A673 (cell line): ENCODE results near the gene SNX8.

Source experiments
- CTCF ChIP-seq: fragments of 300-800, 200-600 bp; sonication (generic); conservative IDR thresholded peaks from 2 replicates; pipeline ENCODE4 v1.5.1; 2017; ENCODE audit warnings: low read depth, mild to moderate bottlenecking, antibody characterized with exemption, low read length, moderate library complexity, mixed read lengths
- EZH2 ChIP-seq: fragments of 200-600 bp; sonication (generic); IDR thresholded peaks from 2 replicates; pipeline ENCODE4 v1.6.1; 2017; ENCODE audit warnings: borderline replicate concordance, low read depth, mild to moderate bottlenecking, mixed read lengths, antibody characterized with exemption, low read length; ENCODE audit not compliant: poor library complexity, severe bottlenecking

- TF ChIP-seq EZH2: no peak
- no peak for TF ChIP-seq CTCF
Measured at GRCh38 chr7:2276107-2276506, 38.1 kb downstream of the SNX8 start.
